GM12892 (cell line): ENCODE data around the gene KRTAP12-2.

Experiments used
- POLR2A ChIP-seq: IDR thresholded peaks from 2 replicates; pipeline ENCODE4 v1.6.1; 2011; ENCODE audit warnings: low read depth, low read length, control low read depth
- POLR2AphosphoS5 ChIP-seq: IDR thresholded peaks from 2 replicates; pipeline ENCODE4 v1.6.1; 2011; ENCODE audit warnings: low read depth, low read length, control low read depth
- TAF1 ChIP-seq: IDR thresholded peaks from 2 replicates; pipeline ENCODE4 v1.6.1; 2011; ENCODE audit warnings: low read depth, mild to moderate bottlenecking, control low read depth, low read length, borderline replicate concordance

GRCh38 chr21:44619886-44620285 is 46.8 kb downstream of the KRTAP12-2 start:
- TF ChIP-seq POLR2A (no peak), POLR2AphosphoS5 (no peak), TAF1 (no peak)
